NCI-H2081 treated with DMSO at 0.1 percent for 48 hours (cell line): ENCODE results near the gene ARMS2.

ENCODE experiments used
- DNase-seq: peaks from one replicate; lab custom pipeline; 2025; lab: John Stamatoyannopoulos, UW

Gene ARMS2

DNA sequence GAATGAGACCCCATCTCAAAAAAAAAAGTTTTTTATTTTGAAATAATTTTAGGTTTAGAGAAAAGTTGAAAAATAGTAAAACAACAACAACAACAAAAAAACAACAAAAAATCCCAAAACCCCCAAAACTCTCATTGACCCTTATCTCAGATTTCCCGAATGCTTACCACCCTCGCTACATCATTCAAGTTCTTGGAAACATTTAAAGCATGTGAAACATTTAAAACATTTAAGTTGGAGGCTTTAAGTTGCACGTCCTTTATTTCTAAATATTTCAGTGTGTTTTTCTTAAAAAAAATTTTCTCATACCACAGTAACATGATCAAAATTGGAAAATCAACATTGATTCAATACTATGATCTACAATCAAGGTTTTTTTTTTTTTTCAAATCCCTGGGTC lies 382 bp upstream of the ARMS2 start:
- DNase-seq, result no peak

DNA sequence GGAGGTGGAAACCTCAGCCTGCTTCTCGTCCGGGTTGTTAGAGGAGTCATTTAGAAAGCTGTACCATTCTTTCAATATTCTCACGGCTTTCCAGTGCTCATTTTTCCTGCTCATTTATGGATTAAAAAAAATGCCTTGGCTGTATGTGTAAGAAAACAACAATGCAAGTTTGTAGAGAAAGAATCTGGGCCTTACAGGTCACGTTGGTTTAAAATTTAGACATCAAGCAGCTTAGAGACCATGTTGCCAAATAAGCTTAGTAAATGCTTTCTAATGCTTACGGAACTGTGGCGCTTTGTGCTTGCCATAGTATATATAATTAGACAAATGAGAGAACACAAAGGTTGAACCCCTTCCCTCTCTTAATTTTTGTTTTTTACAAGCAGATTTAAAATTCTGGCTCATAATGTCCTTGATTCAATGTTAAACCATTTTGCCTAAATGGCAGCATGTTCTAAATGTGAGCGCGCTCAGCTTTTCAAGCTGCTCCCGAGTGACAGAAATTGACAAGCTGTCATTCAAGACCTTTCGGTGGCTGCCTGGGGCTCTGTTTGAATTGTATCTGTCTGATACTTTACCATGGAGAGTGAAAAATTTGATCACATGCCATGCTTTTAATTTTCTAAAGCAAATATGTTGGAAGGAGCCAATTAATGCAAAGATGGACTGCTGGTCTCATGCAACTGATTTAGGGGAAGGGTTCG lies 1.1 kb downstream of the ARMS2 start:
- DNase-seq, result no peak

GRCh38 chr10:122457934-122458333 lies 3.5 kb downstream of the ARMS2 start:
- no peak for DNase-seq

DNA sequence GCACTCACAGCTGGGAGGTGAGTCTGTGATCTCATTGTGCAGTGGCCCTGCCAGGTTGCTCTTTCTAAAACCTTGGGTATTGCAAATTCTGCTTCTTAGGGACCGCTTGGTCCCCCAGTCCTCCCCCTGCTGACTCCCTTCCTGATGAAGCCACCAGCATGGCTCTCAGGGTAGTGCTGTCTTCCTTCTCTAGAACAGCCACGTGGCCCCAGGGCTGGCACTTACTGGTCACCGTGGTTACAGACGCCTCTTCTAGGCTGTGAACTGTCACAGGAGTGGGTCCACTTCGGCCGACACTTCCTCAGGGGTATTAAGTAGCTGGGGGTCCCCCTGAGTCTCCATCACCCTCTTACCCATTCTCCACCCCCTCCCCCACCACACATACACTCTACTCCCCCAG lies 4.2 kb downstream of the ARMS2 start:
- no peak for DNase-seq

- no peak for DNase-seq
These were observed 5.3 kb downstream of the ARMS2 start for GRCh38 chr10:122459561-122460273.

GRCh38 chr10:122460891-122461293 lies 6.4 kb downstream of the ARMS2 start:
- no peak for DNase-seq

DNA sequence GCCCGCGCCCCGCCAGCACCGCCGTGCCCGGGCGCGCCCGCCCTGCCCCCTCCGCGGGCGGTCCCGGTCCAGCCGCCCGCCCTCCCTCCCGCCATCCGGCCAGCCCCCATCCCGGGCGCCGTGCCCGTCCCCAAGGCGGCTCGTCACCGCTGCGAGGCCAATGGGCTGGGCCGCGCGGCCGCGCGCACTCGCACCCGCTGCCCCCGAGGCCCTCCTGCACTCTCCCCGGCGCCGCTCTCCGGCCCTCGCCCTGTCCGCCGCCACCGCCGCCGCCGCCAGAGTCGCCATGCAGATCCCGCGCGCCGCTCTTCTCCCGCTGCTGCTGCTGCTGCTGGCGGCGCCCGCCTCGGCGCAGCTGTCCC lies 6.9 kb downstream of the ARMS2 start, which contains the start of gene HTRA1:
Gene HTRA1 (plus strand): TSS at position 187 of the 362 bp plus-strand sequence. CDS start 100 bp downstream, at position 287.
- no peak for DNase-seq

- DNase-seq, result no peak
These were observed 7.5 kb downstream of the ARMS2 start for GRCh38 chr10:122461729-122462532.

DNA sequence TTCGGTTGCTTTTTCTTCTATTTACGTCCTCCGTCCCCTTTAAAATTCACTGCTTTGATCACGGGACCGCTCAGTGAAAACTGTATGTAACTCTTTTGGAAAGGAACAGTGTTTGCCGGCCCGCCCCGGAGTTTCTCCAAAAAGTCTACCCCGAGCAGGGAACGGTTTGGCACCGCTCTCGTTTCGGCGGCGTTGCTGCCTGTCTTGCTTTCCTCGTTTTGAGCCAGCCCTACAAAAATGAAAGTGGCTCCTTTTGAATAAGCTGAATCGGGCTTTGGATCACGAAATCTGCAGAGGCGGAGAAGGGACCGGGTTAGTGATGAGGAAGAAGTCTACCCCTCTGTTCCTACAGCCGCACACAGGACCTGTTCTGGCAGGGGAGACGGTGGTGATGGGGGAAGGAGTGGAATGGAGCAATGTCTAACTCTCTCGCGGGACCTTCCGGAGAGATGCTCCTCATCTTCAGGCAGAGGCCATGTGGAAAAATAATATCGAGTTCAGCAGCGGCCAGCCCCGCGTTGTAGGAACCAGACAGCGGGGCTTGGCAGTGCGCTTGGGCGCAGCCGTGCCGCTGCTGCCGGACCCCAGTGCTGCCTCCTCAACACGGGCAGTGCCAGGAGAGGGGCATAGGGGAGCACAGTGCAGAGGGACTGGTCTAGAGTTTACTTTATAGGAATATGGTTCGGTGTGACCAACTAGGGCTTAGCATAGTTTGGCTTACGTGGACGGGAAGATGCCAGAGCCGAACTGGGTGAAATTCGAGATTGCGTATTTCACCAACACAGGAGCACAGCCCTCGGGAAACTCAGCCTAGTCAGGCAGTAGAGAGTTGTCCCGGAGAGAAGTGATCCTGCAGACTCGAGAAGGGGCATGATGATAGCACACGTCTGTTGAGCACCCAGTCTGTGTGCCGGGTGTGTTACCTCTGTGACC lies 8.3 kb downstream of the ARMS2 start:
- DNase-seq, result no peak

- DNase-seq, result no peak
These were observed 9.2 kb downstream of the ARMS2 start for GRCh38 chr10:122463466-122464249.

DNA sequence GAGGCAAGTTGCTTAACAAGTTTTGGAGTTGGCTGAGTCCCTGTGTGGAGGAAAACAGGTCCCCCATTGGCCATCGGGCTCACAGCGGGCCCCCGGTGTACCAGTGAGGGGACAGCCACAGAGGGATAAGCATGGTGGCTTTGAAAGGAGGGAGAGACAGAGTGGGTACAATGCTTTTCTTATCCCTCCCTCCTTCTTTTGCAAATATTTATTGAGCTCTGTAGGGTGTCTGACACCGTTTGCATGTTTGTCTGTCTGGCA lies 9.7 kb downstream of the ARMS2 start:
- DNase-seq, result no peak

DNA sequence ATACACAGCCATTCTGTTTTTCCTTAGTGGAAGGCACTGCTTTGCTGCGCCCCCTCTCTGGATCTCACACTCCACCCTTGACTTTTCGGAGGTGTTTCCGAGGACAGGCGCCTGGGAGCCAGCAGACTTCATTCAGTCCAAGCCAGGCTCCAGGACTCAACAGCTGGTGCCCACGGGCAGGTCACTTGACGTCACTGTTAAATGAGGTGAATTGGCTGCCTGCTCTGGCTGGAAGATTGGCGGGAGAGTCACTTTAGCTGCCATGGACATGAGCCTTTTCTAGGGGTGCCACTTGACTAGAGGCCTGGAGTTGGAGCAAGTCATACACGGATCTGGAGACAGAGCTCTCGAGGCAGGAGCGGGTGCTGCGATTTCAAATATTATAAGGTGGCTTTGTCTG lies 10.1 kb downstream of the ARMS2 start:
- DNase-seq, result no peak

GRCh38 chr10:122465401-122466040 lies 11.1 kb downstream of the ARMS2 start:
- DNase-seq, result no peak

DNA sequence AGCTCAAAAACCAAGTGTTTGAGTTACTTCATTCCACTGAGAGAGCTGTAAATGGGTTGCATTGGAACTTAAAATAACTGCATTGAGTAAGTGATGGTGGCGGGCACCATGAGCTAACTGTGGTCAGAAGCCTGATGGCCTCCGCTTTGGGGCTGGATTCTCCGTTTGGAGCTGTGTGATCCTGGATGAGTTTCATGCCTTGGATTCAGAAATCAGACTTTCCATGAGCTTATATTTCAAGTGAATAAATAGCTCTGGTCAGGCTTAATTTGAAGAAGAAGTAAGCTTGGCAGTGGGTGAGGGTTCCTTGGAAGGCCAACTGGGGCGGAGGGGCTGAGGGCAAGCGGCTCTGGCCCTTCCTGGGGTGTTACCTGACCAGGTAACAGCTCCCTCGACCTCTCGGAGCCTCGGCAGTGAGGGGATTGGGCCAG lies 12.5 kb downstream of the ARMS2 start:
- DNase-seq, result no peak

- no peak for DNase-seq
These were observed 13.2 kb downstream of the ARMS2 start for GRCh38 chr10:122467701-122468100.

GRCh38 chr10:122468307-122468925 lies 14.0 kb downstream of the ARMS2 start:
- no peak for DNase-seq

DNA sequence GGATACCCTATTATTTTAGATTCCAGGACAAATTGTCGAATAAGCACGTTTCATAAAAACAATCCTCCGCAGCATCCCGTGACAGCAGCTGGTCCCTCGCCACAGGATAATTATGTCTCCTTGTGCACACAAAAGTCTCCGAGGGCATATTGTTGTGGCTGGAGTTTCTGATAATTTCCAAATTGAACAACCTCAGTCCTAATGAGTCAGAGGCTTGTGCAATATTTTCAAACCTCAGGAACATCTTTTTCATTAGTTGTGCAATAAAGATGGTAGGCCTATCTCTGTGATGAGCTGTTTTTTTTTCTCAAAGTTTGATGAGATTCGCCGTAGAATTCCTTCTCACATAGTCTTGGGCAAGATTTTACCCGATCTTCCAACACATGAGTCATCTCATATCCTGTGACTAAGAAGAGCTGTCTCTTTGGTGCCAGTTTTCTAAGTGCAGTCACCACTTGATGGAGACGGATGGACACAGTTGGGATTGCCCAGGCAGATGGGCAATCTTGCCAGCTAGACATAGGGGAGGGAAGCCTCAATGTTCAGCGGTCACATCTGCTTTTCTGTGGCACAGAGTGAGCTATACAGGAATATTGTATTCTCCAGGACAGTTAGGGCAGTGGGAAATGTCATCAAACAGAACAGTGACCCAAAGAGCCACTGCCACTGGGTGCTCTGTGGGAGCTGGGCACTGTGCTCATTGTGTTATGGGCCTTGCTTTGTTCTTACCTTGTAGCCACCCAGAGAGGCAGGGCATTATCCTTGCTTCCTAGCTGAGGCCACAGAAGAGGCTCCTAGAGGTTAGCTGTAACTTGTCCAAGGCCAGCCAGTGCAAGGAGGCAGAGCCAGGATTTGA lies 14.7 kb downstream of the ARMS2 start:
- DNase-seq, result no peak

DNA sequence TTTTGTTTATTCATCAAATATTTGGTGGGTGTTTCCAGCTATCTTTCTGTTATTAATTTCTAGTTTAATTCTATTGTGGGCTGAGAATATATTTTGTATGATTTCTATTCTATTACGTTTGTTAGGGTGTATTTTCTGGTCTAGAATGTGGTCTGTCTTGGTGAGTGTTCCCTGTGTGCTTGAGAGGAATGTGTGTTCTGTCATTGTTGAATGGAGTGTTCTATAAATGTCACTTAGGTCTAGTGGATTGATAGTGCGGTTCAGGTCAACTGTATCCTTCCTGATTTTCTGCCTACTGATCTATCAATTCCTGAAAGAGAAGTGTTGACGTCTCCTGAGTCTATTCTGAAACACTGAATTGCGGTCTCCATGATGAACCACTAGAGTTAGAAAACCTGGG lies 15.4 kb downstream of the ARMS2 start:
- no peak for DNase-seq

- no peak for DNase-seq
These were observed 17.2 kb downstream of the ARMS2 start for GRCh38 chr10:122471531-122472177.
